Measurements from ENCODE around the gene LOXL1.

The LOXL1 gene

GRCh38 chr15:73984208-73984979 is 58.1 kb downstream of the LOXL1 start:
- Histone ChIP-seq H3K36me3 (ENCODE audit: insufficient read depth, low read length) (peaks cover 6% of the 10 kb centered on the region; the same call in 1 of the 2 replicates), H3K9me2 (ENCODE audit: low read depth, low read length) (no peaks in the 10 kb centered on the region), H3K79me2 (ENCODE audit: insufficient read depth, low read length) (no peaks in the 10 kb centered on the region), H2AFZ (ENCODE audit: low read length) (no peak overlapping the region), H3K27ac (ENCODE audit: low read depth, low read length, poor library complexity, severe bottlenecking) (no peak overlapping the region), H3K9me3 (ENCODE audit: low read length) (no peaks in the 10 kb centered on the region), H3K9ac (ENCODE audit: low read length) (no peak overlapping the region), H3K27me3 (ENCODE audit: insufficient read depth, low read length) (no peaks in the 10 kb centered on the region), H3K4me2 (ENCODE audit: low read length) (no peak overlapping the region), H3F3A (ENCODE audit: insufficient read depth, low read length) (no peaks in the 10 kb centered on the region), H4K20me1 (ENCODE audit: insufficient read depth, low read length) (no peaks in the 10 kb centered on the region), H3K4me3 (ENCODE audit: low read depth, low read length, poor library complexity, severe bottlenecking) (no peak overlapping the region), H3K4me1 (ENCODE audit: insufficient read depth, low read length, severe bottlenecking) (peaks cover 4% of the 10 kb centered on the region)
- TF ChIP-seq EZH2 (IDR thresholded peaks at IDR 0.05; ENCODE audit: borderline replicate concordance, low read length): no peak
- TF ChIP-seq CTCF (IDR thresholded peaks at IDR 0.05; ENCODE audit: low read length): no peak

GRCh38 chr15:73985101-73985873 is 59.0 kb downstream of the LOXL1 start:
- Histone ChIP-seq H3K9ac (ENCODE audit: low read length) (no peak overlapping the region), H4K20me1 (ENCODE audit: insufficient read depth, low read length) (no peaks in the 10 kb centered on the region)

More at GRCh38 chr15:73985101-73985873, 59.0 kb downstream of the LOXL1 start:
- Histone ChIP-seq H3K79me2 (ENCODE audit: insufficient read depth, low read length) (no peaks in the 10 kb centered on the region), H3K9me3 (ENCODE audit: low read length) (no peaks in the 10 kb centered on the region), H3K36me3 (ENCODE audit: insufficient read depth, low read length) (peaks cover 6% of the 10 kb centered on the region; the same call in 1 of the 2 replicates), H3K27ac (ENCODE audit: low read depth, low read length, poor library complexity, severe bottlenecking) (no peak overlapping the region), H3F3A (ENCODE audit: insufficient read depth, low read length) (no peaks in the 10 kb centered on the region), H3K27me3 (ENCODE audit: insufficient read depth, low read length) (no peaks in the 10 kb centered on the region), H3K4me3 (ENCODE audit: low read depth, low read length, poor library complexity, severe bottlenecking) (no peak overlapping the region), H2AFZ (ENCODE audit: low read length) (no peak overlapping the region), H3K4me1 (ENCODE audit: insufficient read depth, low read length, severe bottlenecking) (peaks cover 4% of the 10 kb centered on the region), H3K9me2 (ENCODE audit: low read depth, low read length) (no peaks in the 10 kb centered on the region), H3K4me2 (ENCODE audit: low read length) (no peak overlapping the region)
- no peak for TF ChIP-seq EZH2 (IDR thresholded peaks at IDR 0.05; ENCODE audit: borderline replicate concordance, low read length)
- no peak for TF ChIP-seq CTCF (IDR thresholded peaks at IDR 0.05; ENCODE audit: low read length)
